ENCODE data around the gene RAB9A. TPM values are rescaled to one million over a fixed set of nuclear protein-coding genes. Genes with fewer than 3 reads are reported as not detected.
A peak's percentile ranks its signal among the peaks of the same experiment; 100 is the strongest.

The RAB9A gene
- polyA plus RNA-seq, 3 donors, result 17.9 to 38.1 (median 30.8) TPM

- no CpG with 5 or more reads among the region's 3 CpGs for WGBS (ENCODE audit: insufficient coverage)
These were observed 59.6 kb downstream of the RAB9A start for GRCh38 chrX:13748486-13748885.

GRCh38 chrX:13750204-13750603 lies 61.3 kb downstream of the RAB9A start:
- Mint-ChIP-seq H3K27ac (no peak overlapping the region), H3K36me3 (peaks cover 8 to 19% of the 10 kb centered on the region in 2 donors), H3K9me3 (peaks cover 0 to 3% (median 0%) of the 10 kb centered on the region in 7 donors), H3K4me3 (no peak overlapping the region), H3K27me3 (ENCODE audit: low read depth in 3 of 3) (peaks cover 0 to 3% (median 0%) of the 10 kb centered on the region in 3 donors), H3K4me1 (peaks cover 23% of the 10 kb centered on the region)
- Histone ChIP-seq H3K27me3 (ENCODE audit: control insufficient read depth in 2 of 2, insufficient read depth in 2 of 2, low read length in 2 of 2) (no peaks in the 10 kb centered on the region), H4K20me1 (ENCODE audit: insufficient read depth, low read length) (no peaks in the 10 kb centered on the region), H2AFZ (ENCODE audit: insufficient read depth, low read depth, low read length, poor library complexity, severe bottlenecking) (no peak overlapping the region), H3K4me3 (replicated peaks in 1 of 3; ENCODE audit: low read depth in 2 of 3, low read length in 3 of 3) (no peak overlapping the region), H3K79me2 (ENCODE audit: insufficient read depth, low read length) (peaks cover 4% of the 10 kb centered on the region), H3K36me3 (replicated peaks in 1 of 2; ENCODE audit: control insufficient read depth in 1 of 2, insufficient read depth in 2 of 2, low read length in 2 of 2) (peaks cover 0 to 7% of the 10 kb centered on the region in 2 donors), H3K9me3 (replicated peaks in 1 of 2; ENCODE audit: control insufficient read depth in 1 of 2, insufficient read depth in 1 of 2, low read length in 2 of 2) (no peaks in the 10 kb centered on the region), H3K27ac (ENCODE audit: low read depth in 1 of 2, low read length in 2 of 2) (no peak overlapping the region), H3K9ac (ENCODE audit: insufficient read depth, low read length, poor library complexity, severe bottlenecking) (no peak overlapping the region), H3K4me2 (replicated peaks; ENCODE audit: extremely low read depth, low read length, poor library complexity, severe bottlenecking) (no peak overlapping the region), H3K4me1 (ENCODE audit: control insufficient read depth in 1 of 2, insufficient read depth in 2 of 2, low read length in 2 of 2) (peaks cover 18 to 19% of the 10 kb centered on the region in 2 donors)
- DNase-seq, result no peak
- TF ChIP-seq, protein P1, sequence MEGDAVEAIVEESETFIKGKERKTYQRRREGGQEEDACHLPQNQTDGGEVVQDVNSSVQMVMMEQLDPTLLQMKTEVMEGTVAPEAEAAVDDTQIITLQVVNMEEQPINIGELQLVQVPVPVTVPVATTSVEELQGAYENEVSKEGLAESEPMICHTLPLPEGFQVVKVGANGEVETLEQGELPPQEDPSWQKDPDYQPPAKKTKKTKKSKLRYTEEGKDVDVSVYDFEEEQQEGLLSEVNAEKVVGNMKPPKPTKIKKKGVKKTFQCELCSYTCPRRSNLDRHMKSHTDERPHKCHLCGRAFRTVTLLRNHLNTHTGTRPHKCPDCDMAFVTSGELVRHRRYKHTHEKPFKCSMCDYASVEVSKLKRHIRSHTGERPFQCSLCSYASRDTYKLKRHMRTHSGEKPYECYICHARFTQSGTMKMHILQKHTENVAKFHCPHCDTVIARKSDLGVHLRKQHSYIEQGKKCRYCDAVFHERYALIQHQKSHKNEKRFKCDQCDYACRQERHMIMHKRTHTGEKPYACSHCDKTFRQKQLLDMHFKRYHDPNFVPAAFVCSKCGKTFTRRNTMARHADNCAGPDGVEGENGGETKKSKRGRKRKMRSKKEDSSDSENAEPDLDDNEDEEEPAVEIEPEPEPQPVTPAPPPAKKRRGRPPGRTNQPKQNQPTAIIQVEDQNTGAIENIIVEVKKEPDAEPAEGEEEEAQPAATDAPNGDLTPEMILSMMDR (IDR thresholded peaks at IDR 0.05), result peak; percentile 32
- intact Hi-C loops (cut with micrococcal nuclease), result no loop called here

More at GRCh38 chrX:13748486-13748885, 59.6 kb downstream of the RAB9A start:
- no peak overlapping the region for H3K4me3 Mint-ChIP-seq
- no peak overlapping the region for H3K4me3 ChIP-seq (replicated peaks in 1 of 3; ENCODE audit: low read depth in 2 of 3, low read length in 3 of 3)
- H3K27ac ChIP-seq (ENCODE audit: low read depth in 1 of 2, low read length in 2 of 2), result no peak overlapping the region
- peaks cover 0 to 11% of the 10 kb centered on the region in 2 donors for H3K36me3 ChIP-seq (replicated peaks in 1 of 2; ENCODE audit: control insufficient read depth in 1 of 2, insufficient read depth in 2 of 2, low read length in 2 of 2)
- DNase-seq, result no peak
- H3K36me3 Mint-ChIP-seq, result peaks cover 8 to 21% of the 10 kb centered on the region in 2 donors
- no peaks in the 10 kb centered on the region for H4K20me1 ChIP-seq (ENCODE audit: insufficient read depth, low read length)
- TF ChIP-seq, protein P1 (IDR thresholded peaks at IDR 0.05), result no peak
- H3K9ac ChIP-seq (ENCODE audit: insufficient read depth, low read length, poor library complexity, severe bottlenecking), result no peak overlapping the region
- peaks cover 0 to 3% (median 0%) of the 10 kb centered on the region in 7 donors for H3K9me3 Mint-ChIP-seq
- peak overlapping the region in 1 of 7 donors; percentile 53 for H3K27ac Mint-ChIP-seq
- no peak overlapping the region for H2AFZ ChIP-seq (ENCODE audit: insufficient read depth, low read depth, low read length, poor library complexity, severe bottlenecking)
- no peaks in the 10 kb centered on the region for H3K9me3 ChIP-seq (replicated peaks in 1 of 2; ENCODE audit: control insufficient read depth in 1 of 2, insufficient read depth in 1 of 2, low read length in 2 of 2)
- no peak overlapping the region for H3K4me2 ChIP-seq (replicated peaks; ENCODE audit: extremely low read depth, low read length, poor library complexity, severe bottlenecking)
- peaks cover 12 to 13% of the 10 kb centered on the region in 2 donors for H3K4me1 ChIP-seq (ENCODE audit: control insufficient read depth in 1 of 2, insufficient read depth in 2 of 2, low read length in 2 of 2)
- H3K27me3 ChIP-seq (ENCODE audit: control insufficient read depth in 2 of 2, insufficient read depth in 2 of 2, low read length in 2 of 2), result no peaks in the 10 kb centered on the region
- peaks cover 17% of the 10 kb centered on the region for H3K4me1 Mint-ChIP-seq
- no peaks in the 10 kb centered on the region for H3K79me2 ChIP-seq (ENCODE audit: insufficient read depth, low read length)
- intact Hi-C loops (cut with micrococcal nuclease), result loop anchor here in 1 of 2 donors (10.0 kb wide), 1 partner anchor 286 kb away; no protein-coding TSS in a partner anchor
- H3K27me3 Mint-ChIP-seq (ENCODE audit: low read depth in 3 of 3), result peaks cover 0 to 8% (median 0%) of the 10 kb centered on the region in 3 donors

All from CD14-positive monocyte (primary cell).